H1 (cell line): ENCODE data around the gene GALNT13. TPM values are rescaled to one million over a fixed set of nuclear protein-coding genes. Genes with fewer than 3 reads are reported as not detected.

Experiments
- CTCF ChIA-PET: fragments of 300-600 bp; sonication (Branson Sonifier 250); formaldehyde crosslinking; loops from one replicate; lab custom pipeline; 2021; ENCODE audit not compliant: partially characterized antibody; lab: Charles Lee
- POLR2A ChIA-PET: fragments of 300-600 bp; sonication (Branson Sonifier 250); formaldehyde crosslinking; loops from one replicate; lab custom pipeline; 2021; ENCODE audit warnings: inconsistent platforms; ENCODE audit not compliant: partially characterized antibody; lab: Charles Lee
- DNase-seq, 2 experiments: peaks; one replicate each; pipeline versions ENCODE4 v3.0.0 to v3.0.0-alpha.2; 2010 to 2022; ENCODE audit warnings: low spot score in 2 of 2, low read depth in 1 of 2, mixed read lengths in 1 of 2
- FAIRE-seq: peaks from 2 replicates; lab custom pipeline; 2011; peaks lifted over from hg19 to GRCh38; lab: Jason Lieb, UNC
- H2AFZ ChIP-seq: 2 replicates; pipeline ENCODE4 v1.8.1; 2012; ENCODE audit warnings: low read length, inconsistent platforms
- H2AK5ac ChIP-seq: 2 replicates; pipeline ENCODE4 v1.6.1; 2013; ENCODE audit warnings: low read depth, low read length
- H2BK120ac ChIP-seq: replicated peaks from 2 replicates; pipeline ENCODE3; 2013; ENCODE audit warnings: low read depth, low read length, inconsistent platforms
- H2BK12ac ChIP-seq: 2 replicates; pipeline ENCODE4 v1.6.1; 2013; ENCODE audit warnings: low read depth, low read length
- H2BK15ac ChIP-seq: 2 replicates; pipeline ENCODE4 v1.6.1; 2013; ENCODE audit warnings: low read length
- H2BK20ac ChIP-seq: 2 replicates; pipeline ENCODE4 v1.6.1; 2013; ENCODE audit warnings: low read length
- H2BK5ac ChIP-seq: 2 replicates; pipeline ENCODE4 v1.6.1; 2013; ENCODE audit warnings: low read depth, low read length
- H3K14ac ChIP-seq: 2 replicates; pipeline ENCODE4 v1.6.1; 2013; ENCODE audit warnings: inconsistent platforms; ENCODE audit not compliant: insufficient read length
- H3K18ac ChIP-seq: 2 replicates; pipeline ENCODE4 v1.6.1; 2013; ENCODE audit warnings: low read length; ENCODE audit errors: extremely low read depth
- H3K23ac ChIP-seq: 2 replicates; pipeline ENCODE4 v1.6.1; 2013; ENCODE audit warnings: inconsistent platforms; ENCODE audit not compliant: insufficient read length
- H3K23me2 ChIP-seq: 2 replicates; pipeline ENCODE4 v1.6.1; 2013; ENCODE audit warnings: low read depth, low read length
- H3K27ac ChIP-seq: 2 replicates; pipeline ENCODE4 v1.6.1; 2011; ENCODE audit warnings: low read depth, low read length, inconsistent platforms
- H3K27me3 ChIP-seq, 4 experiments: replicated peaks in 1 of 4; 1 replicate in 1 of 4; 2 replicates in 3 of 4; pipeline versions ENCODE4 v1.6.1 to v1.8.1; 2011 to 2013; ENCODE audit warnings: low read length in 3 of 4, mild to moderate bottlenecking in 3 of 4, inconsistent platforms in 2 of 4, mixed read lengths in 2 of 4, moderate library complexity in 1 of 4; ENCODE audit not compliant: control insufficient read depth in 3 of 4, insufficient read depth in 3 of 4; ENCODE audit errors: extremely low read depth in 1 of 4
- H3K36me3 ChIP-seq, 4 experiments: 2 replicates each; pipeline versions ENCODE4 v1.6.1 to v1.8.1; 2011 to 2013; ENCODE audit warnings: mild to moderate bottlenecking in 4 of 4, low read length in 3 of 4, moderate library complexity in 2 of 4, control low read depth in 1 of 4, inconsistent platforms in 1 of 4; ENCODE audit not compliant: insufficient read depth in 4 of 4, control insufficient read depth in 2 of 4
- H3K4ac ChIP-seq: replicated peaks from 2 replicates; pipeline ENCODE3; 2013; ENCODE audit warnings: low read length, low read depth, mixed read lengths, inconsistent platforms; ENCODE audit not compliant: insufficient read length
- H3K4me1 ChIP-seq, 4 experiments: replicated peaks in 1 of 4; 1 replicate in 1 of 4; 2 replicates in 3 of 4; pipeline versions ENCODE4 v1.6.1 to v1.8.1; 2011 to 2013; ENCODE audit warnings: low read length in 3 of 4, inconsistent platforms in 2 of 4, mixed read lengths in 1 of 4; ENCODE audit not compliant: insufficient read depth in 4 of 4, control insufficient read depth in 3 of 4
- H3K4me2 ChIP-seq, 2 experiments: 2 replicates each; pipeline versions ENCODE4 v1.6.1 to v1.8.1; 2011 to 2013; ENCODE audit warnings: low read depth in 2 of 2, low read length in 2 of 2, control low read depth in 1 of 2, inconsistent platforms in 1 of 2, mild to moderate bottlenecking in 1 of 2; ENCODE audit not compliant: insufficient read depth in 1 of 2
- H3K4me3 ChIP-seq, 4 experiments: fragments of 200-600, 300-600 bp in 1 of 4; sonication (generic), shearing (Covaris generic), sonication (Bioruptor Twin) in 1 of 4; 2 replicates each; pipeline versions ENCODE4 v1.5.1 to v1.8.1; 2011 to 2016; ENCODE audit warnings: low read length in 4 of 4, low read depth in 3 of 4, control low read depth in 2 of 4, inconsistent platforms in 2 of 4, mild to moderate bottlenecking in 2 of 4, mixed read lengths in 1 of 4, moderate library complexity in 1 of 4; ENCODE audit not compliant: insufficient read depth in 2 of 4; ENCODE audit errors: extremely low read depth in 1 of 4
- H3K56ac ChIP-seq: replicated peaks from 2 replicates; pipeline ENCODE3; 2013; ENCODE audit warnings: low read depth, mild to moderate bottlenecking, mixed read lengths, low read length, inconsistent platforms; ENCODE audit not compliant: insufficient read length
- H3K79me1 ChIP-seq: 2 replicates; pipeline ENCODE4 v1.6.1; 2013; ENCODE audit warnings: low read depth, low read length, control low read depth
- H3K79me2 ChIP-seq, 2 experiments: 2 replicates each; pipeline versions ENCODE4 v1.6.1 to v1.8.1; 2012 to 2013; ENCODE audit warnings: low read length in 2 of 2, mild to moderate bottlenecking in 2 of 2, inconsistent platforms in 1 of 2; ENCODE audit not compliant: insufficient read depth in 2 of 2, control insufficient read depth in 1 of 2
- H3K9ac ChIP-seq, 4 experiments: replicated peaks in 1 of 4; 1 replicate in 1 of 4; 2 replicates in 3 of 4; pipeline versions ENCODE4 v1.6.1 to v1.8.1; 2011 to 2013; ENCODE audit warnings: low read depth in 3 of 4, low read length in 3 of 4, control low read depth in 2 of 4, mild to moderate bottlenecking in 2 of 4, moderate library complexity in 2 of 4, inconsistent platforms in 1 of 4; ENCODE audit errors: extremely low read depth in 1 of 4
- H3K9me3 ChIP-seq, 2 experiments: 2 replicates each; pipeline versions ENCODE4 v1.6.1 to v1.8.1; 2012 to 2013; ENCODE audit warnings: mild to moderate bottlenecking in 2 of 2, moderate library complexity in 2 of 2, control low read depth in 1 of 2, inconsistent platforms in 1 of 2, low read depth in 1 of 2, low read length in 1 of 2, mixed read lengths in 1 of 2; ENCODE audit not compliant: insufficient read depth in 2 of 2
- H4K20me1 ChIP-seq, 2 experiments: replicated peaks in 1 of 2; 2 replicates each; pipeline versions ENCODE3 to v1.8.1; 2011 to 2013; ENCODE audit warnings: inconsistent platforms in 2 of 2, low read length in 2 of 2, mild to moderate bottlenecking in 1 of 2; ENCODE audit not compliant: insufficient read depth in 2 of 2, control insufficient read depth in 1 of 2
- H4K5ac ChIP-seq: 2 replicates; pipeline ENCODE4 v1.6.1; 2013; ENCODE audit warnings: low read length, low read depth, mixed read lengths, inconsistent platforms; ENCODE audit not compliant: insufficient read length
- H4K8ac ChIP-seq: 2 replicates; pipeline ENCODE4 v1.8.0; 2013; ENCODE audit warnings: mild to moderate bottlenecking, moderate library complexity, low read length, inconsistent platforms; ENCODE audit not compliant: insufficient read depth; ENCODE audit errors: extremely low read depth
- H4K91ac ChIP-seq: replicated peaks from 2 replicates; pipeline ENCODE3; 2013; ENCODE audit warnings: low read length, mixed read lengths, inconsistent platforms; ENCODE audit not compliant: insufficient read length
- BACH1 ChIP-seq: IDR thresholded peaks from 2 replicates; pipeline ENCODE4 v1.6.1; 2012; ENCODE audit warnings: low read length, improper control_type of control experiment
- BRCA1 ChIP-seq: IDR thresholded peaks from 2 replicates; pipeline ENCODE4 v1.6.1; 2012; ENCODE audit warnings: low read depth, low read length, improper control_type of control experiment
- CBX8 ChIP-seq: fragments of 300-800, 300-1000 bp; sonication (generic); IDR thresholded peaks from 2 replicates; pipeline ENCODE4 v1.7.1; 2016; ENCODE audit warnings: low read depth, low read length, borderline replicate concordance
- CTBP2 ChIP-seq: IDR thresholded peaks from 2 replicates; pipeline ENCODE4 v1.7.0; 2011; ENCODE audit warnings: borderline replicate concordance, mild to moderate bottlenecking, moderate library complexity, mixed read lengths, low read length; ENCODE audit not compliant: insufficient read depth, insufficient read length
- JUND ChIP-seq: IDR thresholded peaks from 2 replicates; pipeline ENCODE4 v1.6.1; 2011; ENCODE audit warnings: mild to moderate bottlenecking, improper control_type of control experiment, low read length
- PHF8 ChIP-seq: fragments of 200-600 bp; sonication (generic); conservative IDR thresholded peaks from 2 replicates; pipeline ENCODE4 v1.7.1; 2012; ENCODE audit warnings: low read depth, mild to moderate bottlenecking, inconsistent platforms, low read length, moderate library complexity
- SP1 ChIP-seq: IDR thresholded peaks from 2 replicates; pipeline ENCODE4 v1.6.1; 2011; ENCODE audit warnings: low read depth, low read length
- TBP ChIP-seq: IDR thresholded peaks from 2 replicates; pipeline ENCODE4 v1.6.1; 2011; ENCODE audit warnings: low read depth, low read length, improper control_type of control experiment
- TEAD4 ChIP-seq: IDR thresholded peaks from 2 replicates; pipeline ENCODE4 v1.6.1; 2012; ENCODE audit warnings: low read depth, low read length, inconsistent platforms, mixed read lengths
- USF2 ChIP-seq: IDR thresholded peaks from 2 replicates; pipeline ENCODE4 v1.6.1; 2011; ENCODE audit warnings: low read length, improper control_type of control experiment
- YY1 ChIP-seq: IDR thresholded peaks from 2 replicates; pipeline ENCODE4 v1.6.1; 2011; ENCODE audit warnings: low read depth, mild to moderate bottlenecking, low read length
- ZNF274 ChIP-seq: IDR thresholded peaks from 2 replicates; pipeline ENCODE4 v1.7.0; 2012; ENCODE audit warnings: low read length, borderline replicate concordance; ENCODE audit errors: extremely low read depth
- WGBS, 2 experiments: shearing (Covaris generic) in 1 of 2; methylation state at CpG; one replicate each; pipeline versions ENCODE4 v1.1.6 to v1.1.7; 2013 to 2015; ENCODE audit warnings: low lambda C conversion rate in 2 of 2, mixed read lengths in 2 of 2, inconsistent platforms in 1 of 2, low coverage in 1 of 2, missing lambda C conversion rate in 1 of 2; ENCODE audit not compliant: insufficient replicate concordance in 2 of 2, insufficient coverage in 1 of 2, insufficient read length in 1 of 2; ENCODE audit errors: extremely low coverage in 1 of 2, missing lambda C conversion rate in 1 of 2; 5-methylcytosine and 5-hydroxymethylcytosine counted together
- polyA plus RNA-seq, 7 experiments: library from polyadenylated mRNA; depleted of rRNA in 3 of 7; stranded (reverse) in 5 of 7; unstranded in 2 of 7; fragments of >200 nt in 5 of 7; fragments of 200-250 nt in 2 of 7; gene quantifications; 1 replicate in 5 of 7; 2 replicates in 1 of 7; 4 replicates in 1 of 7; pipeline versions ENCODE4 v1.2.1 to v1.2.3, GENCODE V29; 2011 to 2013; ENCODE audit warnings: missing spikeins in 2 of 7, mixed read lengths in 2 of 7
- total RNA-seq: library from RNA; stranded (reverse); fragmentation: NEBNext Ultra II Directional; extraction: Animal tissue kit (Norgen Biotek cat#: 25700); gene quantifications from 2 replicates; pipeline ENCODE4 v1.2.1, GENCODE V29; 2021

GALNT13 gene
- total and polyA plus RNA-seq, 2 of the 8 experiments (the other 6 are each of a cell fraction or from before 2014, with no cell fraction given) = 3.2 to 9.6 TPM

- no peaks in the 10 kb centered on the region; a peak in 1 of 8 replicates for H3K36me3 ChIP-seq
- no peak overlapping the region for H2BK20ac ChIP-seq
- no peaks in the 10 kb centered on the region for H3K9me3 ChIP-seq
- no peak overlapping the region for H2BK12ac ChIP-seq
- no peaks in the 10 kb centered on the region for H3K79me2 ChIP-seq
- POLR2A ChIA-PET = interaction anchor here (1.0 kb wide), 1 partner anchor 460 kb away, joined by 3 read pairs; no protein-coding TSS in a partner anchor
- no peak overlapping the region for H3K4me2 ChIP-seq
- no peak overlapping the region for H3K14ac ChIP-seq
- H2BK15ac ChIP-seq = no peak overlapping the region
- 71% methylated on average over 1 of the region's 1 CpG; no CpG with 5 or more reads in 1 of the 2 experiments for WGBS, 2 experiments
- H2AK5ac ChIP-seq = no peak overlapping the region
- no peak overlapping the region for H4K91ac ChIP-seq
- H2BK5ac ChIP-seq = no peak overlapping the region
- H4K8ac ChIP-seq = no peak overlapping the region
- peaks cover 0 to 7% (median 2%) of the 10 kb centered on the region in 4 experiments; a peak in 2 of 7 replicates for H3K4me1 ChIP-seq
- FAIRE-seq (no peak), DNase-seq (no peak)
- H3K4me3 ChIP-seq = no peak overlapping the region
- CTCF ChIA-PET = interaction anchor here (1.1 to 1.9 kb wide), 2 partner anchors 10 to 13 kb away, joined by 3 to 4 read pairs; no protein-coding TSS in a partner anchor
- H3K27me3 ChIP-seq = no peaks in the 10 kb centered on the region
- H3K27ac ChIP-seq = no peak overlapping the region
- H3K23ac ChIP-seq = no peak overlapping the region
- no peak overlapping the region for H3K56ac ChIP-seq
- H3K4ac ChIP-seq = no peak overlapping the region
- no peak overlapping the region for H2BK120ac ChIP-seq
- H4K5ac ChIP-seq = no peak overlapping the region
- H3K9ac ChIP-seq = no peak overlapping the region
- H3K18ac ChIP-seq = no peak overlapping the region
- no peaks in the 10 kb centered on the region for H4K20me1 ChIP-seq
- no peaks in the 10 kb centered on the region for H3K23me2 ChIP-seq
- no peak overlapping the region for H2AFZ ChIP-seq
- H3K79me1 ChIP-seq = no peaks in the 10 kb centered on the region
- TF ChIP-seq PHF8 (no peak), ZNF274 (no peak), SP1 (no peak), TBP (no peak), YY1 (no peak), JUND (no peak), TEAD4 (no peak), BRCA1 (no peak), CBX8 (no peak), USF2 (no peak), CTBP2 (no peak), BACH1 (no peak)
These were observed 460.1 kb downstream of the GALNT13 start for GRCh38 chr2:154331784-154332183.
